ENCODE measurements around the gene NKRF.
A peak's percentile ranks its signal among the peaks of the same experiment; 100 is the strongest.

NKRF gene

GRCh38 chrX:119605464-119606279 is 552 bp downstream of the NKRF start:
- peak; percentile 49 for DNase-seq

- peak; percentile 52 for DNase-seq
Measured at GRCh38 chrX:119604766-119605463, 1.3 kb downstream of the NKRF start.

DNA sequence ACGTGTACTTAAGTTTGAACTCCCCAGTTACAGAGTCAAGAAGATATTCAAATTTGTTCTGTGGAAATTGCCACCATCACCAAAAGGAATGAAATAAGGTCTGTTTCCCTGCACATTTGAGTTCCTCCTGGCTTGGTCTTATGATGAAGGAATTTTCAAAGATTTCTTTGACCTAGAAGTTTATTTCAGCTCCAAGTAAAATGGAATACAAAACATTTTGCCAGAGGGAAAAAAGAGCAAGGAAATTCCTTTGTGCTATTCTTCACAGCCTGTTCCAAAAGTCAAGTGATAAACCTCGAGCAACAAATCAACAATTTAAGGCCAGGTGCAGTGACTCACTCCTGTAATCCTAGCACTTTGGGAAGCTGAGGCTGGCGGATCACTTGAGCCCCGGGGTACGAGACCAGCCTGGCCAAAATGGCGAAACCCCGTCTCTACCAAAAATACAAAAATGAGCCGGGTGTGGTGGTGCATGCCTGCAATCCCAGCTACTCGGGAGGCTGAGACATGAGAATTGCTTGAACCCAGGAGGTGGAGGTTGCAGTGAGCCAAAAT is 3.4 kb downstream of the NKRF start:
- DNase-seq, result no peak

DNA sequence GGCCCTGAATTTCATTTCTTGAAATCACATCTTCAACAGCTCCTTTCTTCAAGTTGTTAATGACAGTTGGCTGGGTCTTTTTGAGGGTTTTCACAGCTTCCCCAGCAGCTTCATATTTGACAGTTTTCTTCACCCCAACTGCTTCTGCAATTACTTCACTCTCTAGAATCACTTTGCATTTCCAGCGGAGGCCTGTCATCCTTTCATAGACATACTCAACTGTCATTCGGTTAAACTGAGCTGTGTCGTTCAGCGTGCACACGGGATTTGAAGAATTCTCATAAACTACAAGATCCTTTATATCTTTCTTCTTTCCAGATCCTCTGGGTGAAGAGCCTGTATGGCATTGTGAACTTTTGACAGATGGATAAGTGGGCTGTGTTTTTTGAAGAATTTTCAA is 16.4 kb downstream of the NKRF start:
- DNase-seq, result no peak

- DNase-seq, result no peak
Measured at GRCh38 chrX:119583431-119584059, 22.7 kb downstream of the NKRF start.

GRCh38 chrX:119579414-119579813 is 26.8 kb downstream of the NKRF start:
- no peak for DNase-seq

DNA sequence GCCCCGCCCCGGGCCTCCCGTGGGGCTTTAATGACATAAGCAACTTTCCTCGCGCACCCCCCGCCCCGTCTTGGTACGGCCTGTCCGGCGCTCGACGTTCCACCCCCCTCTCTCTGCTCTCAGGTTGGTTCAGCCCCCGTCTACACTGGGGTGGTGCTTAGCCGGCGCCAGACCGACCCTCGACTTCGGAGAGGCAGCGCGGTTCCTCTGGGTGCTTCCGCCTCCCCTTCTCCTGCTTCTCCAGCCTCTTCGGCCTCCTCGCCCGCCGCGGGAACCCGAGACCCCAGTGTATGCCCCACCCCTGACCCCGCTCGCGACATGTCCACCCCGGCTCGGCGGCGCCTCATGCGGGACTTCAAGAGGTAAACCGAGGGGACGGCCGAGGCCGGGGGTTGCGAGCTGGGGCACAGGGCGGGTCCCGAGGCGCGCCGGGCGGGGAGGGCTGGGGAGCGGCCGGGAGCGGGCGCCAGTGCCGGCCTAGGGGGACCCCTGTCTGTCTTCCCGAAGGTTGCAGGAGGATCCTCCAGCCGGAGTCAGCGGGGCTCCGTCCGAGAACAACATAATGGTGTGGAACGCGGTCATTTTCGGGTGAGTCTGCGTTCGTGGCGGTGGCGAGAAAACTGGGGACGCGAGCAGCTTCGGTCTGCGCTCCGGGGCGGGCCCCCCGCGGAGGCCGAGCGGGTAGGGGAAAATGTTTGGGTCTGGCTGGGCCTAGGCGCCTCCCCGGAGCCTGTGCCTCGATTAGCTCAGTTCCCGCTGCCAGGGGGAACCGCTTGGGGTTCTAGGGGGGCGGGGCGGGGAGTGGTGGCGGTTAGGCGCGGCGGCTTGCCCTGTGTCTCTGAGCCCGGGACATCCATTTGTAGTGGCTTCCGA is 31.6 kb downstream of the NKRF start, which contains the start of gene UBE2A:
Gene UBE2A, plus strand, starts transcription at position 170 of the 873 bp plus-strand sequence. Its CDS starts 149 bp downstream, at position 319.
- peak; percentile 95 for DNase-seq

GRCh38 chrX:119573840-119574393 is 32.3 kb downstream of the NKRF start:
- DNase-seq, result peak; percentile 48

DNA sequence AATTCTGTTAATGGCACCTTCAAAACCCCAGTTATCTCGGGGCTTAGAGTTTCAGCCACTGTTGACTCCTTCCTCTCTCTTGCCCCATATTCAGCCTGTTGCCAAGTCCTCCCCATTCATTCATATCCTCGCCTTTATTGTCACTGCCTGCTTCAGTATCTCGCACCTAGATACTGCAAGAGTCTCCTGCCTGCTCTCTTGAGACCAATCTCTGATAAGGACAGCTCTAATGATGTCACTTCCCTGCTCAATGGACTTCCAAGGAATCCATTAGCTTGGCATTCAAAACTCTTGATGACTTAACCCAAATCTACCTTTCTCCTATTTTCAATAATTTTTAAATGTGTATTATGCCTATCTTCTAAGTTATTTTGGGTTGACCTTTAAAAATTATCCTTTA is 33.0 kb downstream of the NKRF start:
- no peak for DNase-seq

DNA sequence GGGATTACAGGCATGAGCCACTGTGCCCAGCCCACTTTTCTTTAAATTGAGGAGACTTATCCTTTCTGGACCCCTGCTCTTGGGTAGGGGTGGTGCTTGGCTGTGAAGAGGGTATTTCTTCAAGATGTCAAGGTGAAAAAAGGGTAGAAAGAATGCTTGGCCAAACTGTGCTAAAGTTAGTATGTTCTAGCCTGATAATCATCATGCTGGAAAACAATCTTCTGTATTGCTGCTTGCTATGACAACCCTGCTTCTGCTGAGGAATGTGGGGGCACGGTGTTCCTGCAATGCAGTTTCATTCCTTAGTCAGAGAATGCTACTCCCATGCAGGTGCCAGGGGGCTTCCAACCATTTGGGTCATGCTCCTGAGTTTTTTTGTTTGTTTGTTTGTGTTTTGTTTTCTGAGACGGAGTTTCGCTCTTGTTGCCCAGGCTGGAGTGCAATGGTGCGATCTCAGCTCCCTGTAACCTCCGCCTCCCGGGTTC is 35.8 kb downstream of the NKRF start:
- DNase-seq, result no peak

DNA sequence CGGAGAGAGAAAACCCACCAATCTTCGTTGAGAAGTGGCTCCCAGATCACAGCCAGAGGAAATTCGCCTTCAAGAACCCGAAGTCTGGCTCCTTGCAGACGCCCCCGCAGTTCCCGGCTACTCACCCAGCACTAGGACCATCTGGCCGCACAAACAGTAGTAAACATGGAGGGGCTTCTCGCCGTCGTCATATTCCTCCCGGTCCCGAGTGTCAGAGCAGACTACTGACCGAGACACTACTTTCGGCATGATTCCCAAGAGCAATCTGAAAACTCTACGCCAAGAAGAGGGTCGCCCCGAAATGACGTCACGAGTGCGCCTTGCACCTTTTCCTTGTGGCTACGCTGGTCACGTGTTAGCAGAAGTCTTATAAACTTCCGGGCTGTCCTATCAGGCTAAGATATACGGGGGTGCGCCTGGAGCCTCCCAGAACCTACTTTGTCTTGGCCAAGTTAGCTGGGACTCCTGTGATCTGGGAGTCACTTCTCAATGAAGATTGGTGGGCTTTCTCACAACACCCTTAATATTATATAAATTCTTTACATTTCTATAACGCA is 41.0 kb downstream of the NKRF start, which contains the start of gene STEEP1:
Gene STEEP1, minus strand, starts transcription at position 303 of the 557 bp plus-strand sequence. Its CDS starts 54 bp downstream, at position 249.
- peak; percentile 98 for DNase-seq

DNA sequence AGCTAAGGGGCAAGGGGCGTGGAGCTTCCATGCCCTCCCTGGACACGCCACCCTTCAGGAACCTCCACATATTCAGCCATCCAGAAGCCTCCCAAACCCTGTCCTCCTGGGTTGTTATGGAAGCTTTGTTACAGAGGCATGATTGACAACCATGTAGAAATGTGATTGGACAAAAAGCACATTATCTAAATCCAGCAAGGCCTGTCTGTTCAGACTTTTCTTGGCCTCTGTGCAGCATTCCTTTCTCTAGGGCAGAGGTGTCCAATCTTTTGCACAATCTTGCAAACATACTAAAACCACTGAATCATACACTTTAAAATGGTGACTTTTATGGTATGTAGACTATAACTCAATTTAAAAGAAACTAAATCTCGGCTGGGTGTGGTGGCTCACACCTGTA is 53.7 kb downstream of the NKRF start:
- DNase-seq, result no peak

DNA sequence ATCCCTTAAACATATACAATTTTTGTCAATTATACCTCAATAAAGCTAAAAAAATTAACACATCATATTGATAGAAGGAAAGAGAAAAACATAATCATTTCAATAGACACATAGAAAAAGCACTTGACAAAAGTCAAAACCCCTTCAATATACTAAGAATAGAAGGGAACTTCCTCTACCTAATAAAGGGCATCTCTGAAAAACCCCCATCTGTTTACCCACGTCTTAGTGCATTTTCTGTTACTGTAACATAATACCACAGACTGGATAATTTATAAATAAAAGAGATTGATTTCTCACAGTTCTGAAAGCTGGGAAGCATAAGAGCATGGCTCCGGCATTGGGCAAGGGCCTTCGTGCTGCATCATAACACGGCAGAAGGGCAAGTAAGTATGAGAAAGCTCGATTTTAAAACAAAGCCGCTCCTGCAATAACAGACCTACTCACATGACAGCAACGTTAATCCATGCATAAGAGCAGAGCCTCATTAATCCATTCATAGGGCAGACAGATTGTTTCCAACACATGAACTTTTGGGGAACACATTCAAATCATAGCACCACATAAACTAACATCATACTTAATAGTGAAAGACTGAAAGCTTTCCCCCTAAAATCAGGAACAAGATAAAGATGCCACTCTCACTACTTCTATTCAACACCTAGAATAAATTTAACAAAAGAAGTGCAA is 56.8 kb downstream of the NKRF start:
- peak; percentile 76 for DNase-seq

DNA sequence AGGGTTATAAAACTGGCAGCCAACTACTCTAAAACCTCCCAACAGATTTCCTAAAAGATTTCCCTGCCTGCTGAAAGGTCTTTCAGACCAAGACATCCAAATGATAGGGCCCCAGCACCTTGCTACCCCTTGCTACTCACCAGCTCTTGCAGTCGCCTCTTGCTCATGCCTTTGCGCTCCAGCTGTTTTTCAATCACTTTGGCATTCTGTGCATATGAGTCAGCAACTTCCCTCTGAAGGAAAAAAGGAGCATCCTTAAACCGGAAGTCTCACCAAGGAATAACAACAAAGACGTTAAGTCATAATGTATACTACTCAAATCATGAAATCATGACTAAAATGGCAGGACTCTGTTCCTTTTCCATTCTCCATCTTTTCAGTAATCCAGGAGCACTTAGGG is 65.0 kb downstream of the NKRF start:
- no peak for DNase-seq

GRCh38 chrX:119539872-119540271 is 66.4 kb downstream of the NKRF start:
- DNase-seq, result no peak

Data from NCI-H82 (cell line).